ENCODE data around the gene ARHGDIB.
A peak's percentile ranks its signal among the peaks of the same experiment; 100 is the strongest.

ARHGDIB gene

DNA sequence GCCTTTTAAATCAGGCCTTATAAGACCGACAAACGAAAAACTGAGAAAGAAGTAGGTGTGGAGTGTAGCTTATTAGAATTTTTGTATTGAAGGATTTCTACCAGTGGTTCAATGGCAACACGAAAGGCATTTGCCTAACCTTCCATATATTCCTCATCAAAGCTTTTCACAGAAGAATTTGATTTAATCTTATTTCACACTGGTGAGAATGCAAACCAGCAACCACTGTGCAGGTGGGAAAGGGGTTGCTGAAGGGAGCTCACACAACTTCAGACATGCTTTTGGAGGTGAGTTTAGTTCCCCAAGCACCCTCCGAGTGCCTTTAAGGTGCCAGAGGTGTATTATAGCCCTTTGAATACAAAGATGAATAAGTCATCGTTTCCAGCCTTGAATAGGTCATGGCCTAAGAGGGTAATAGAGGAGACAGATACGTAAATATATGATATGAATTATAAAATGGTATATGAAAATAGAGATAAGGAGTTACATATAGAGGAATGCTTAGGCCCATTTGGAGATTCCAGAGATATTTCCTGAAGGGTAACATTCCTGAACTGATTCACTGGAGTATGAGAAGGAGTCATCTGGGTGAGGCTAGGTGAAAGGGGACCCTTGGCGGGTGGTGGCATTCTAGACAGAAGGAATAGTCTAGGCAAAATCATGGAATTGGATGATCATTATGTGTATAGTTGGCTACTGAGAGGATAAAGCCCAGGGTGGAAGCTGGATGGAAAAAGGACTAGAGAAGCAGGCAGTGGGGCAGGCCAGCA, 29.4 kb downstream of the ARHGDIB start:
- no peak for DNase-seq (ENCODE audit: low read depth in 4 of 4, low spot score in 1 of 4)

GRCh38 chr12:14931359-14931758, 30.0 kb downstream of the ARHGDIB start:
- no peak for DNase-seq (ENCODE audit: low read depth in 4 of 4, low spot score in 1 of 4)

DNA sequence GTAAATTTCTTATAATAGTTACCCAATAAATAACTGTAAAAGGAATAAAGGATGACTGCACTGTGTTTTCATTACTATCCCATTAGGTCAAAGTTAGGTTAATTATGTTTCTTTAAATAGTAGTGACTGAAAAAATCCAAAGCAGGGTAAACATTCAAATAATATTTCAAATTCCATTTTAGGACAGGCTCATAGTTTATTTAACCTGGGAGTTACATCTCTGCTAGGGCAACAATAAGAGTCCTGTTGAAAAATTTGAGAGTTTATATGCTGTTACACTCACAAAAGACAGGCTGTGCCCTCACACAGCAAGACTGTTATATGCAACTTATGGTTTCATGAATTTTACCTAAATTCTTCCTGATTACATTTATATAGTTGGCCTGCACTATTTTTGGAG, 31.1 kb downstream of the ARHGDIB start:
- DNase-seq (ENCODE audit: low read depth in 4 of 4, low spot score in 1 of 4): no peak

DNA sequence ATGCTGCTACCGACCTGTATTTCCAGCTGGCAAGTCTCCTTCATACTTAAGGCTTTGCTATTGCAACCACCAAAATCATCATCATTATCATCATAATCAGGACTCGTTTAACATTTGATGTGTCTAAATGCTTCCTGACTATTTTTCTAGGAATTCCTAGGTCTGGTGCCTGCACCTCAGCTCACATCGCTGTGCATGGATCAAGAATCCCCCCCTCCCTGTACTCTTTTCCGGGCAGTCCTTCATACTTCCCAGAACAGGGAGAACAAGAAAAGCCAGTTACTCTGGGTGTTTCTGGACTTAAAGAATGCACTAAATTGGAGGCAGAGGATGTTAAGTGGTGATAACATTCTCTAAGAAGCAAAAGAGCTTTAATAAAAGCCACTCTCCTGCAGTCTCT, 32.5 kb downstream of the ARHGDIB start:
- DNase-seq (ENCODE audit: low read depth in 4 of 4, low spot score in 1 of 4): no peak

GRCh38 chr12:14927267-14927666, 34.1 kb downstream of the ARHGDIB start:
- no peak for DNase-seq (ENCODE audit: low read depth in 4 of 4, low spot score in 1 of 4)

DNA sequence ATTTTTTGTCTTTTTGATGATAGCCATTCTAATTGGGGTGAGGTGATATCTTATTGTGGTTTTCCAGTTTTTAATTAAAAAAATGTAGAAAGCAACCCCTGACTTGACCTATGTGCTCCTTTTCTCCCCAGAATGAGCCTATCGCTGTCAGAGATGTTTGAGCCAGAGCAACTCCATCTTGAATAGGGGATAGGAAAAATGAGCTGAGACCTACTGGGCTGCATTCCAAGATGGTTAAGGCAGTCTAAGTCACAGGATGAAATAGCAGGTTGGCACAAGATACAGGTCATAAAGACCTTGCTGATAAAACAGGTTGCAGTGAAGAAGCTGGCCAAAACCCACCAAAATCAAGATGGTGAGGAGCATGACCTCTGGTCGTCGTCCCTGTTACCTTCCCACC, 36.9 kb downstream of the ARHGDIB start:
- DNase-seq (ENCODE audit: low read depth in 4 of 4, low spot score in 1 of 4): no peak

DNA sequence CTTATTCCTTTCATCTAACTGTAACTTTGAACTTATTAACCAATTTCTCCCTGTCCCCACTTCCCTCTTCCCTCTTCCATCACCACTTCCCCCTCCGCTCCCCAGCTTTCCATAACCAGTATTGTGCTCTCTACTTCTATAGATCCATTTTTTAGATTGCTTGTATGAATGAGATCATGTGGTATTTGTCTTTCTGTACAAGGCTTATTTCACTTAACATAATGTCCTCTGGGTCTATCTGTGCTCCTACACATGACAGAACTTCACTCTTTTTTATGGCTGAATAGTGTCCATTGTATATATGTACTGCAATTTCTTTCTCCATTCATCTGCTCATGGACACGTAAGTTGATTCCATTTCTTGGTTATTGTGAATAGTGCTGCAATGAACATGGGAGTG, 37.5 kb downstream of the ARHGDIB start:
- no peak for DNase-seq (ENCODE audit: low read depth in 4 of 4, low spot score in 1 of 4)

DNA sequence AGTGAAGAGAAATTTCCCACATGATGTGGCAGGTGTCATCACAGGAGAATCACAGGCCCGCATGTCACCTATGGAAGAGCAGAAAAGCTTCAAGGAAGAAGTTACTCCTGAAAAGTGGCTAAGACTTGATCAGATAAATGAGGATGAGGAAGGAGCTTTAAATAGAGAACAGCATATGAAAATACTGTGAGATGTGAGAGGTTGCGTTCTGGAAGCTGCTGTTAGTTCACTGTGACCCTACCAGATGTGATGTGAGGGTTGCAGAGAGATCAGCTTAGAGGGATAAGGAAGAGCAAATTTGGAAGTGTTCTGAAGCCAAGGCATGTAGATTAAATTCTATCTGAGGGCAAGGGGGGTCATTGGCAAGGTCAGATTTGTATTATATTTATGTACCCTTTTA, 40.2 kb downstream of the ARHGDIB start:
- no peak for DNase-seq (ENCODE audit: low read depth in 4 of 4, low spot score in 1 of 4)

DNA sequence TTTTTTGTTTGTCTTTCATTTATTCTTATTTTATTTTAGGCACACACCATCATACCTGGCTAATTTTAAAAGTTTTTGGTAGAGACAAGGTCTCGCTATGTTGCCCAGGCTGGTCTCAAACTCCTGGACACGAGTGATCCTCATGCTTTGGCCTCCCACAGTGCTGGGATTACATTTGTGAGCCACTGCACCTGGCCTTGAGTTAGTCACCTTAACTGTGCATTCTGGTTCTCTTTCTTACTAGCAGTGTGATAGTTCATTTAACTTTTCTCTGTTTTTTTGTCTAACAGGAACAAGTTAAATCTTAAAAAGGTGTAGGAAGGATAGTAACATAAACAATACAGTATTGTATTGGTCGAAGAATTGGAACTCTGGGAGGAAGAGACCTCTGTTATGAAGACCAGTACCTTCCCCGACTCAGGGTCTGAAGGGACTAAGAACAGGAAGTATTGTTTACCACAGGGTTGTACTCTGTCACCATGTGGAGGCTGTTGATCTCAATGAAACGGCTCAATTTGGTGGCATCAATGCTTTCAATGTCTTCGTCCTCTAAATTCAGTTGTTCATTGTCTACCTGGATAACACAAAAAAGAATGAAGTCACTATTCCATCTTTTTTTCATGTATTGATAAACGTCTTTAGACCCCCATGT, 40.8 kb downstream of the ARHGDIB start:
- DNase-seq (ENCODE audit: low read depth in 4 of 4, low spot score in 1 of 4): no peak

DNA sequence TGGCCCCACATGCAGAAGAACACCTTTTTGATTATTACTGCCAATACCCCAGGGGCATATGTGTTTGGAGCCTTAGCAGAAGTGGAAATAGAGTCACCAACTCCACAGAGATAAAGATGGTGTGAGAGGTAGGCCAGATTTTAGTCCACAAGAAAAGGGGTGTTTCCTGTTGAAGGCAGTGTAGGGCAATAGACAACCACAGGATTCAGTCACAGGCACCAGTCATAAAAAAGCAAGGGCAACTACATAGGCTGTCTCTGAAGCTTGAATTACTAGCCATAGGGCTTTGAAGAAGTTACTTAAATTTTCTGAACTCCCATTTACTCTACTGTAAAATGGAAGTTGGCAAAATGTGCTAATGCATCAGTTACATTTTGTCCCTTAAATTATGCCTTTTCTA, 41.9 kb downstream of the ARHGDIB start:
- no peak for DNase-seq (ENCODE audit: low read depth in 4 of 4, low spot score in 1 of 4)

DNA sequence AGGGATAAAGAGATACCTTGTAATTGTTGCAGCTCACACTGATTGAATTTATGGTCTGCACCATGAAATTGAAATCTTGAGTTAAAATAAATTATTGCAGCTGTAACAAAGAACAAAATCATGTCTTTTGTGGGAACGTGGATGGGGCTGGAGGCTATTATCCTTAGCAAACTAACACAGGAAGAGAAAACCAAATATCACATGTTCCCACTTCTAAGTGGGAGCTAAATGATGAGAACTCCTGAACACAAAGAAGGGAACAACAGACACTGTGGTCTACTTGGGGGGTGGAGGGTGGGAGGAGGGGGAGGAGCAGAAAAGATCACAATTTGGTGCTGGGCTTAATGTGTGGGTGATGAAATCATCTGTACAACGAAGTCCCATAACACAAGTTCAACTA, 45.7 kb downstream of the ARHGDIB start:
- DNase-seq (ENCODE audit: low read depth in 4 of 4, low spot score in 1 of 4): no peak

DNA sequence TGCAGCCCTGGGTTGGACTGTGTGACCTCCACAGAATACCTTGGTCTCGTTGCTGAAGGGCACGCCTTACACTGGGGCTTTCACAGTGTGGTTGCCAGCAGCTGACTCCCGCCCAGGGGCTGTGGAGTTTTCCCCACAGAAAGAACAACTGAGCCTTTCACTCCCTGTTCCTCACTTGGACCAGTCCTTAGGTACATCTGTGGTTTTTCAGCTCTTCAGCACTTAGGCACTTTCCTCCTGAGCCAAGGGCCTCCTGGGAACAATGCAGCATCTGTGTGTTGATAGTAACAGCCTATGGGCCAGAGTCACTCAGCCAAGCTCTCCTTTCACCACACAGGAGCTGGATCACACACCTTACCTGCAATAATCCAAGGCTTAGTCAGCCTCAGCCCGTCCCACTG, 48.0 kb downstream of the ARHGDIB start:
- no peak for DNase-seq (ENCODE audit: low read depth in 4 of 4, low spot score in 1 of 4)

GRCh38 chr12:14911131-14911530, 50.3 kb downstream of the ARHGDIB start:
- no peak for DNase-seq (ENCODE audit: low read depth in 4 of 4, low spot score in 1 of 4)

DNA sequence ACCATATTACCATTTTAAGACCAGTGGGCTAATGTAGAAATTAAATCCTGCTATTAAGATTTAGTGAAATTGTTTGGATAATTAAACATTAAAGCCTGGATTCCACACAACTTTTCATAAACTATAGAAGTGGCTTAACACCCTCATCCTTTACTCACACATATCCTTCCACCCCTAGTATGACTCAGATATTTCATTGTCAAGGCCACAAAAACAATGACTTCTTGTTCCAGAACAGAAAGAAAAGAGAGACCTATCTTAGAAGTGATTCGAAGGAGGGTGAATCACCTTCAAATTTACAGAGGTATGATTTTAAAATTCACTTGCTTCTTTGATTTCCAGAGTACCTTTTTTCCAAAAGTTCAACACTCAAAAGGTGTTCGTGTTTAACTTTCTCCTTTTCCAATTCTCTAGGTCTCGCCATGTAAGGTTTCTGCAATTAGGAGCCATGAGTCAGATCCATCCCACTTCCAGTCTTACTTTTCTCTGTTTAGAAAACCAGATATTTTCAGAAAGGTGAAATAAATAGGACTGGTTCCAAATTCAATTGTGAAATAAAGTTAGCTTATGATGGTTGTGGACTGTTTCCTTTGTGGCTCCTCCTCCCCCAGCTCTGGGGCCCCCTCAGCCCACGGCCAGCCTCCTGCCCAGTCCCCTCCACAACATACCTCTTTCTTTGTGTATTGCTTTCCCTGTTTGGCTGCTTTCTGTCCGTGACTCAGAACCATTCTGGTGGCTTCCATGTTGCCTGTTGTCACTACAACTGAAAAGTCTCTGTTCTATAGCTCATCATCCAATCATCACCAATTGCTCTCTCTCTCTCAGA, 51.1 kb downstream of the ARHGDIB start:
- peak in 3 of 4 experiments; percentile 1 to 18 (median 3) for DNase-seq (ENCODE audit: low read depth in 4 of 4, low spot score in 1 of 4)

- DNase-seq (ENCODE audit: low read depth in 4 of 4, low spot score in 1 of 4): no peak
These were observed 53.4 kb downstream of the ARHGDIB start for GRCh38 chr12:14907953-14908352.

GRCh38 chr12:14906114-14906513, 55.3 kb downstream of the ARHGDIB start:
- no peak for DNase-seq (ENCODE audit: low read depth in 4 of 4, low spot score in 1 of 4)

DNA sequence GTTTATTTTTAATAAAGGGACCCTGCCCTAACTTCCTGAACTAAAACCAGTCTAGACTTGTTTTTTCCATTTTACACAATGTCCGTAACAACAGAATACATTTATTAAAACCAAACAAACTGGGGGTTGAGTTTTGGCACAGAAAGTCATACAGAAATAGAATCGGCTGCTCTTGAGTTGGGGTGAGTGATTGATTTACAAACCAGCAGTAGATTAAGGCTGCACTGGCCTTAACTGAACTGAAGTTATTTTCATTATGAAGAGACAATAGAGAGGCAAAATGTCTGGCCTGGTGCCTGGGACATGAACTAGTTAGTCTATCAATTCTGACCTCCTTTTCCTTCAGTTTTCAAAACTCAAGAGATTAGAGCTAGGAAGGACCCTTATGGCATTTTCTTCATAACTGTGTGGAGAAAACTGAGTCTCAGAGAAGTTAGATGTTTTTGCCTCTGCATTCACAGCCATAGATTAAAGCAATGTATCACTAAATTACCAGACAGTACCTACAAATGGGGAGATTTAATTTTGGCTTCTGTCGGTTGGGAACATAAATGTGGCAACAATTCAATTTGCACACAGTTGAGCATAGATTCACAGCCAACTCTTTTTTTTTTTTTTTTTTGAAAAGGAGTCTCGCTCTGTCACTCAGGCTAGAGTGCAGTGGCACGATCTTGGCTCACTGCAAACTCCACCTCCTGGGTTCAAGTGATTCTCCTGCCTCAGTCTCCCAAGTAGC, 56.0 kb downstream of the ARHGDIB start:
- no peak for DNase-seq (ENCODE audit: low read depth in 4 of 4, low spot score in 1 of 4)

DNA sequence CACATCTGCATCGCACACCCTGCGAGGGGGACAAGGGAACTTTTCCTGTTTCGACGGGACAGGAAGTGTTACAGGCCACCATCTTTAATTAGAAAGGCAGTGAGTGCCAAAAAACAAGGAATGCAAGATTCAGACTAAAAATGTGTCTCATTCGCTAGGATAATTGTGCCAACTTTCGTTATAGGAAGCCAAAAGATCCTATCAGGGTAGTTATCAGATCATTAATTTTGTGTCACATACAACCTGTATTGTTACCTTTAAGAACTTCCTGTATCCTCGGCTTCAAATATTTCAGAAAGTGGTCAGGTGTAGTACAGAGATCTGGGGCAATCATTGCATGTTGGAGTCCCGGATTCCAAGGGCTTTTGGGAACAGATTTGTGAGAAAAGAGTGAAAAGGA, 56.5 kb downstream of the ARHGDIB start:
- DNase-seq (ENCODE audit: low read depth in 4 of 4, low spot score in 1 of 4): no peak

DNA sequence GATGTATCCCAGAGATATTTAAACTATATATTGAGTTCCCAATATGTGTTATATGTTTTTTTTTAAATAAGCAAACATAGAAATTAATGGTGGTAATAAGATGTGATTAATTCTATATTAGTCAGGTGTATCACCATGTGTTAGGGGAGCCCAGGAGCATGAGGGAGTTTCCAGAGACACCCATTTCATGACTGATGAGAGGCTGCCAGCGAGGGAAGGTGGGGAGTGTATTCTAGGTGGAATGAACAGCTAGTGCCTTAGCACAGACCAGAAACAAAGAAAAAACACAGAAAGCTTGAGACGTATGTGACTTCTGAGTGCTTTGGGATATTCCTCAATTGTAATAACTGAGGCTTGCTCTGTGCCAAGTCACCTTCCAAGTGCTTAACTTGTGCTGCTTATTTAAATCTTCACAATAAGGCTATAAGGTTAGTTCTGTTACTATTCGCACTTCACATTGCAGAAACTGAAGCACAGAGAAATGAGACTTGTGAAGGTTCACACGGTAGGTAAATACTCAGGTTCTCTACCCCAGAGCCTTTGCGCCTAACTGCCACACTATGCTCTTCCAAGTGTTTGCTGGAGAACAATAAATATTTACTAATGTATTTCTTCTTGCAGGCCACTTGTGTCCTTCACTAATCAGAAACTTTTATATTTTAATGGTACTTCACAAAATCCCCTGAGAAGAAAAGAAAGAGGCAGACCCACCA, 57.9 kb downstream of the ARHGDIB start:
- no peak for DNase-seq (ENCODE audit: low read depth in 4 of 4, low spot score in 1 of 4)

DNA sequence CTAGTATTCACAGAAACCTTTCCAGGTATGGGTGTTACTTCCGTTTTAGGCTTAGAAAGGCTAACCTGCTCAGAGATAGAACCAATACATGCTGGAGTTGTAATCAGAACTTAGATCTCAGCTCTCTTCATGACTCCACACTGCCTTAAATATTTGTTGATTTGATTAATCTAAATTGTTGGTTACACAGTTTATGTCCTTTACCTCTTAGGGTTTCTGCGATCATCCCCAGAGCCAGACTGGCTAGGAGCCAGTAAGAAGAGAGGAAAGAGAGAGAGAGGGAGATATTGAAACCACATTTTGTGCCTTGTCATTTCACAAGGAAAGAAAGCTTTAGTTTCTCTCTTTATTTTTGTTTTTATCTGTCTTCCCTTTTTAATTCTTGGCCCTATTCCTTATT, 58.9 kb downstream of the ARHGDIB start:
- DNase-seq (ENCODE audit: low read depth in 4 of 4, low spot score in 1 of 4): no peak

GRCh38 chr12:14901228-14901562, 60.2 kb downstream of the ARHGDIB start:
- DNase-seq (ENCODE audit: low read depth in 4 of 4, low spot score in 1 of 4): no peak

Data from stimulated activated CD4-positive, alpha-beta T cell treated with anti-CD3 and anti-CD28 coated beads, Interleukin-1b, Interleukin-23, amount 100 ng/mL, for 24 hours (primary cell).